A549 treated with AZD9567 at 1 μM for 4 hours (cell line): ENCODE measurements around the gene DAZ3. TPM values are rescaled to one million over a fixed set of nuclear protein-coding genes. Genes with fewer than 3 reads are reported as not detected.

Experiments
- total RNA-seq: library from RNA; stranded (reverse); fragments of 200-300 nt; extraction: Qiagen RNA extraction; gene quantifications from 5 replicates; pipeline ENCODE4 v1.2.3, GENCODE V29; 2022; ENCODE audit not compliant: insufficient read depth

DAZ3 gene
- not detected in 5 replicates for total RNA-seq

GRCh38 chrY:24813293-24813692, at the start of gene DAZ3:
TSS of gene DAZ3 (minus strand) at chrY:24813393. CDS start at chrY:24813185, 208 bp downstream.

DNA sequence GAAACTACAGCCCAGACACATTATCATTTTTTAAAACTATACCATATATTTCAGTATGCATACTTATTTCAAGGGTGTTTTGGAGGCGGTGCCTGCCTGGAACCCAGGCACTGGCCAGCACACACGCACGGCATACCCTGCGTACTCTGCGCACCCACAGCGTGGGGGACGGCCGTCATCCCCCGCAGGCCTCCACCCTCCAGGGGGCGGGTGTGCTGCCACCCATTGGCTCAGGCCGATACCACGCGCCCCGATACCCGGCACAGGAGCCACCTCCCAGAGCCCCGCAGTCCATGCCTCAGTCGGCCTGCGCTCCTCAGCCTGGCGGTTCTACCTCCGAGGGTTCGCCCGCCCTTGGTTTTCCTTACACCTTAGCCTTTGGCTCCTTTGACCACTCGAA, 20.4 kb upstream of the DAZ3 start, which contains the start of gene DAZ4:
Gene DAZ4, plus strand, starts transcription at position 301 of the 400 bp plus-strand sequence. CDS start 208 bp downstream, outside the sequence.

Other genes with a start within 250 kb of the DAZ3 start
- gene BPY2B, start 195.4 kb downstream of the DAZ3 start, total RNA-seq: not detected in 5 replicates
- not detected in 5 replicates for gene DAZ4, start 20.5 kb upstream of the DAZ3 start, total RNA-seq
- gene BPY2C, start 238.7 kb upstream of the DAZ3 start, total RNA-seq: not detected in 5 replicates